Measurements from ENCODE around the gene WNT9B.

- TF ChIP-seq CTCF (conservative IDR thresholded peaks at IDR 0.05; ENCODE audit: low read depth, low read length) (no peak), EZH2 (IDR thresholded peaks at IDR 0.05; ENCODE audit: borderline replicate concordance, low read depth, low read length, poor library complexity, severe bottlenecking) (no peak)
These were observed 12.2 kb upstream of the WNT9B start for GRCh38 chr17:46839211-46839610.

Data from A673 (cell line).